HG03103 (cell line): ENCODE measurements around the gene TRPV4.

Experiments used
- ATAC-seq: cut with Tn5 transposase; IDR thresholded peaks from one replicate; pipeline ENCODE4 v1.9.1; 2021; ENCODE audit warnings: low read depth; ENCODE audit not compliant: unreplicated experiment

TRPV4 gene

GRCh38 chr12:109782326-109782703, 50.9 kb downstream of the TRPV4 start:
- no peak for ATAC-seq

GRCh38 chr12:109781668-109782325, 51.4 kb downstream of the TRPV4 start:
- ATAC-seq, result no peak

- no peak for ATAC-seq
Measured at GRCh38 chr12:109779382-109779781, 53.8 kb downstream of the TRPV4 start.

GRCh38 chr12:109778684-109779083, 54.5 kb downstream of the TRPV4 start:
- ATAC-seq, result no peak

- ATAC-seq, result no peak
Measured at GRCh38 chr12:109777544-109777943, 55.7 kb downstream of the TRPV4 start.

GRCh38 chr12:109776624-109777023, 56.6 kb downstream of the TRPV4 start:
- no peak for ATAC-seq

GRCh38 chr12:109775172-109775881, 57.9 kb downstream of the TRPV4 start:
- no peak for ATAC-seq

- ATAC-seq, result no peak
Measured at GRCh38 chr12:109773384-109774011, 59.7 kb downstream of the TRPV4 start.

- ATAC-seq, result no peak
Measured at GRCh38 chr12:109772622-109773321, 60.4 kb downstream of the TRPV4 start.

- ATAC-seq, result no peak
Measured at GRCh38 chr12:109771746-109772621, 61.2 kb downstream of the TRPV4 start.

GRCh38 chr12:109770861-109771670, 62.1 kb downstream of the TRPV4 start:
- ATAC-seq, result no peak

- ATAC-seq, result no peak
Measured at GRCh38 chr12:109770104-109770860, 62.9 kb downstream of the TRPV4 start.

- no peak for ATAC-seq
Measured at GRCh38 chr12:109768901-109769670, 64.1 kb downstream of the TRPV4 start.

- ATAC-seq, result no peak
Measured at GRCh38 chr12:109767991-109768900, 65.0 kb downstream of the TRPV4 start.

GRCh38 chr12:109767456-109767855, 65.7 kb downstream of the TRPV4 start:
- ATAC-seq, result no peak

- no peak for ATAC-seq
Measured at GRCh38 chr12:109766251-109766778, 66.9 kb downstream of the TRPV4 start.

GRCh38 chr12:109765446-109765810, 67.8 kb downstream of the TRPV4 start:
- ATAC-seq, result no peak
